ENCODE results near the gene DNAH10.

Gene DNAH10

GRCh38 chr12:123847876-123848275, 85.8 kb downstream of the DNAH10 start:
- no peak for DNase-seq

- no peak for DNase-seq
Measured at GRCh38 chr12:123849517-123849916, 87.4 kb downstream of the DNAH10 start.

- DNase-seq, result no peak
Measured at GRCh38 chr12:123850246-123851134, 88.4 kb downstream of the DNAH10 start.

- no peak for DNase-seq
Measured at GRCh38 chr12:123853396-123854070, 91.4 kb downstream of the DNAH10 start.

GRCh38 chr12:123854232-123854631, 92.1 kb downstream of the DNAH10 start:
- no peak for DNase-seq

DNA sequence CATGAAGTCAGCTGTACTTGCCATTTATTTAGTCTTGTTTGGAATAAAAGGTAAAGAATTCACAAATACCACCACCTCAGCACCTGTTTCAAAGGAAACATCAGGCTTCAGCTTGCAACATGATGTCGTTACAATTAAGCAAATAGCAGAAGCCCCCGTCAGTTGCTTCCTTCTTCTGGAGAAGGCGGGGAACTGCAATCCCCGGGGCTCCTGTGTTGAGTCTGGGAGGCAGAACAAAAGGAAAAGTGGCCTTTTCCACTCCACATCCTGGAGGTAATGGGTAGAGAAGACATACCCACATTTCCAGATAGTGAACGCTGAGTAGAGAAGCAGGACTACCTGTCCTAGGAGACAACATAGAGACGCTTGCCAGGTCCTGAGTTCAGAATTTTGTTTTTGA, 92.8 kb downstream of the DNAH10 start:
- DNase-seq, result peak; percentile 9 to 11

DNA sequence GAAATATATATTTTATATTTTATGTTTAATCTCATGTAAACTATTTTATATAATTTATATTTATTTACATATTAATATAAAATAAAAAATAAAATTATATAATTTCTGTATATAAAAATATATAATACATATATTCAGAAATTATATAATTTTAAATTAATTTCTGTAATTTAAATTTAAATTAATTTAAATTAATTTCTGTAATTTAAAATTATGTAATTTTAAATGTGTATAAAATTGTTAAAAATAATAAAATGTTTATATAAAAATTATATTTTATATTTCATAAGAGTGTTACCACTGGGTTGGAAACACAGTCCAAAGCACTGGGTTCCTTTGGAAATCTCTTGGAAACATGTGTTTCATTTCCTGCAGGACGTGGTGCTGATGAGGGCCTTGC, 94.6 kb downstream of the DNAH10 start:
- no peak for DNase-seq

DNA sequence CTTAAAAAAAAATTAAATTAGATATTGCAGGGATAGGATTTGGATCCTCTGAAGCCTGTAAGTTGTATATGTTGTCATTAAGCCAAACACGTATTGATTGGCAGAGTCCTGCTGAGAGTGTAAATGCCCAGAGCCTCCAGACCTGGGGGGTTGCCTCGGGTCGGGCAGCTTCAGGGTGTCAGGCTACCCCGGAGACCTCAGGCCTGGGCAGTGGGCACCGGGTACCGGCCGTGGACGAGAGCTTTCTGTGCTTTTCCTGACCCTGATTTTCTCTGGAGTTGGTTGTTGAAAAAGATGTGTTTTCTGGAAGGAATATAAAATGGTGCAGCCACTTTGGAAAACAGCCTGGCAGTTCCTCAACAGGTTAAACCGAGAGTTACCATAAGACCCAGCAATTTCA, 96.1 kb downstream of the DNAH10 start:
- DNase-seq, result no peak

DNA sequence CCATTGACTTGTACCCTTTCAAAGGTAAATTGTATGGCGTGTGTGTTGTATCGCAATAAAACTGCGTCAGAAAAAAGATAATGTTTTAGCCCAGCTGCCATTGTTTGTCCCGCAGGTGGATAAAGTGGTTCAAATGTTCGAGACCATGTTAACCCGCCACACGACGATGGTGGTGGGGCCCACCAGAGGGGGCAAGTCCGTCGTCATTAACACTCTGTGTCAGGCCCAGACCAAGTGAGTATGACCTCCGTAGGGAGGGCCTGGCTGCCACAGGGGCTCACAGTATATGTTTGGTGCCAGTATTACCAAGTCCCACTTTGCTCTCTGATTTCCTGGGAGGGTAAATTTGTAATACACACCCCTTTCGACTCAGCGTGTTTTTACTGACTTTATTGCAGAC, 96.9 kb downstream of the DNAH10 start:
- no peak for DNase-seq

DNA sequence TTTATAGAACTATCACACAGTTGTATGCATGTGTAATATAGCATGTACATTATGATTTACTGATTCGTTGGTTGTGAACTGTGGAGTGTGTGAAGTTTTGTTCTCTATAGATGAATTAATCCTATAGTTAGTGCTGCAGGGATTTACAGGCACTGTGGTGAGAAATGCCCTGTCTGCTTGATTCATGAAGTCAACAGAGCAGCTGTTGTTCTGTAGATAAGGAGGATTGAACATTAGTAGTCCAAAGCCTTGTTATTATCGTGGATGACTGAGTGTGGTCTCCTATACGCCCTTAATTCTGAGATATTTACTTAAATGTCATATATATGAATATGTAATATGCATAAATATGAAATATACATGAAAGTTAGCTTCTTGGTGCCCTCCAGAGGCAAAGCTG, 98.3 kb downstream of the DNAH10 start:
- no peak for DNase-seq

DNA sequence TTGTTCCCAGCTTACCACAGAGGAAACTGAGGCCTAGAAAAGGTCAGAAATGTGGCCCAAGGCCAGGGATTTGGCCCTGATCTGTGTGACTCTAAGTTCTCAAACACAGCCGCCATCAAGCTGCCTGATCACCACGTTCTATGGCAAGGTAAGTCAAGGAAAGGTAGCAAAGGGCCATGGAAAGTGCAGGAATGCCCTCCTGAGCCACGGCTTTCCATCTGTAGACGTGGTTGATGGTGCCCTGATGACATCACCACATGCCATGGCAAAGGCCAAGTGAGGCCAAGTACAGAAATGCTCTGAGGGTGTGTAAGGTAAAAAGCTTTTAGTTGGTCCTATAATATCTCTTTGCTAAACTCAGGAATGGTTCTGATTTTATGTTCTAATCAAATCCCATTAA, 99.3 kb downstream of the DNAH10 start:
- no peak for DNase-seq

DNA sequence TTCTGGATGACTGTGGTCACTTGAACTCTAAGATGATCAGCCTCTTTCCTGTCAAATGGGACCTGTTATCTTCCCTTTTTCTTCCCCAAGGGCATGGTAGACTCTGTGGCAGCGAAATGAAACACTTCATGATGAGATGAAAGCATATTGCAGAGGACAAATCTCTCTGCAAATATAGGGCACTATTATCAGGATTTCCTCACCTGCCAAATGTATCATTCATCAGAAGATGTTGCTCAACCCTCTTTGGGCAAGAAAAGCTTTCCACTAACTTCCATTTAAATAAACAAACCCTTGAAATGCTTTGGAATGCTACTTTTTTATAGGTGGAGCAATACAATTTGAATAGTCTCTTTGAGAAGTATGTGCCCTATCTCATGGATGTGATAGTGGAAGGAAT, 105.0 kb downstream of the DNAH10 start:
- DNase-seq, result no peak

DNA sequence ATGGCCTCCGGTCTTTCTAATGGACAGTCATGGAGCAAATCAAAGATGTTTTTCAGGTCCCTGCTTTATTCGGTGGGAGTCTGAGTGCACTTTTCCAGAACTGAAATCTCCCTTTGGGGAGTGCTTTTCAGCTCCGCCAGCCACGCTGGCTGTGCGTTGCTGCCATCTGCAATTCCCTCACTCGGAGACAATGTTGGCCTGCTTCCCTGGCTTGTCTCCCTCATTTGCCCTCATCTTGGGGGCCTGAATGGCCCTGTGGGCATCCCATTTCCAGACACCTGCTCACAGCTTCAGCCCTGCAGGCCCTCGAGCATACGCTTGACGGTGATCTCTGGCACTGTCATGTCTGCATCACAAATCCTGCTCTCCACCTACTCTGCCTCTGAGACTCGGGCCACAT, 106.7 kb downstream of the DNAH10 start:
- DNase-seq, result no peak

GRCh38 chr12:123873793-123874192, 111.7 kb downstream of the DNAH10 start:
- DNase-seq, result peak; percentile 16 to 57

GRCh38 chr12:123877968-123878367, 115.9 kb downstream of the DNAH10 start:
- peak; percentile 21 to 31 for DNase-seq

DNA sequence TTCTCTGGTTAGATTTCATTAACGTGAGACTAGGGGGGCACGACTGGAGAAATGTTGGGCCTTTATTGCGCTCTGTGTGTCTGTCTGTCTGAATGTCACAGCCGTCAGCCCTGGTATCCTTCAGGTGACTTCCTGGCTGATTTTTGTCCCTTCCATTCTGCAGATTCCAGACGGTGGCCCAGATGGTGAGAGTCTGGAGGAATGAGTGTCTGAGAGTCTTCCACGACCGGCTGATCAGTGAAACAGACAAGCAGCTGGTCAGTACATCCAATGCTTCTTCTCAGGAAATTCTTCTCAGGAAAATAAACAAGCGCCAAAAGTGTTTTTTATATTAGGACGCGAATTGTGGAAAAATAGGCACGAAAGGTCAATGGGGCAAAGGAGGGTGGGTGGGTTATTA, 117.0 kb downstream of the DNAH10 start:
- DNase-seq, result no peak

GRCh38 chr12:123879691-123880090, 117.6 kb downstream of the DNAH10 start:
- no peak for DNase-seq

GRCh38 chr12:123882161-123882705, 120.1 kb downstream of the DNAH10 start:
- no peak for DNase-seq

- no peak for DNase-seq
Measured at GRCh38 chr12:123886258-123886657, 124.2 kb downstream of the DNAH10 start.

DNA sequence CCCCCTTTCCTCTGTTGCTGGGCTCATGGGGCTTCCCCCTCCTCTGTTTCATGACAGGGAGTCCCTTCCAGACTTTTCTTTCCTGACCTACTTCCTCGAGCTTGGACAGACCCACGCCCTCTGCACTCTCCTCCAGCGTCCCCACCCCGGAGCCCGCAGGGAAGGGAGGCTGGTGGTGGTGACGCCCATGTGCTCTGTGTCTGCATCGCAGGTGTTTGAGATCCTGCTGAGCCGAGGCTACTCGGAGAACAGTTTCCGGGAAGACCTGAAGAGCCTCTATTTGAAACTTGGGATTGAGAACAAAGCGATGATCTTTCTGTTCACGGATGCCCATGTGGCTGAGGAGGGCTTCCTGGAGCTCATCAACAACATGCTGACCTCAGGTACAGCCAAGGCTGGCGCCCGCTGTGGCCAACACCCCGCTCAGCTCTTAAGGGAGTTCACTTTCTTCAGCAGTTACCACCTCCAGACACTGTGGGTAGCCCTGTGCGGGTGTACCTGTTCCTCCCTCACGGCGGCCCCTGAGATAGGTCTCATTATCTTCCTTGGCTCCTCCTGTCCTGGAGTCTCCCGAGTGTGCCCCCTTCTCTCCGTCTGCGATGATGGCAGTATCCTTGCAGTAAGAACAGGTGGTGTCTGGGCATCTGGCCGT, 125.0 kb downstream of the DNAH10 start:
- DNase-seq, result no peak

- no peak for DNase-seq
Measured at GRCh38 chr12:123888989-123889388, 126.9 kb downstream of the DNAH10 start.

- DNase-seq, result peak in 1 of 2 experiments; percentile 23
Measured at GRCh38 chr12:123889848-123890535, 127.9 kb downstream of the DNAH10 start.

GRCh38 chr12:123890536-123890902, 128.4 kb downstream of the DNAH10 start:
- DNase-seq, result no peak

Measured in Kasumi-1 (cell line).